ENCODE results near the gene ZFAND3. TPM values are rescaled to one million over a fixed set of nuclear protein-coding genes. Genes with fewer than 3 reads are reported as not detected.

ZFAND3 gene
- total and polyA plus RNA-seq, 8 donors = 65.9 to 125 (median 118) TPM

DNA sequence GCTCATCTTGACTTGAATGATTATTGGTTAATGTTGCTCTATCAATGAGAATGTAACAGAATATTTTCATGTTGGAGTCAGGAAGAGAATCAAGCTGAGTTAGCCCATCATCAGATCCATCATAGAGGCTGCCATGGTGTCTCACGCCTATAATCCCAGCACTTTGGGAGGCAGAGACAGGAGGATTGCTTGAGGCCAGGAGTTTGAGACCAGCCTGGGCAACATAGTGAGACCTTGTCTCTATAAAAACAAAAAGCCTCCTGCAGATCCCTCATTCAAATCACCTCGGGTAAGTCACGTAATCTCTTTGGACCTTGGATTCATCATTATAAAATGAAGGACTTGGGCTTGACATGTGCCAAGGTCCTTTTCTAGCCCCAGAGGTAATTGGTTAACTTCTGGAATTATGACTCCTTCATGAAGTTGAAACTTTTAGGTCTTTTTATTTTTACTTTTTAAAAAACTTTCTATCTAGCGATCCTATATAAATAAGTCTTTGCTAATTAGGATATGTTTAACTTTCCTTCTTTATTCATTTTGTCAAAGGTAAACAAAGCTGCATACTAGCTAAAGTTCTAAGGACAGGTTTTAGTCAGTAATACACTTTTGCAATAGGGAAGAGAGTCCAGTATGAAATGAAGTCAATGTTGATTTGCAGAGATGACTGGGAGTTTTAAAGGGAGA lies 110.9 kb downstream of the ZFAND3 start:
- Histone ChIP-seq H3K27ac (no peak overlapping the region), H3K27me3 (no peaks in the 10 kb centered on the region), H3K36me3 (no peaks in the 10 kb centered on the region), H3K9me3 (no peaks in the 10 kb centered on the region), H3K4me3 (no peak overlapping the region), H3K4me1 (peaks cover 0 to 5% of the 10 kb centered on the region in 2 donors)
- ATAC-seq = no peak
- DNase-seq = no peak
- no peak for TF ChIP-seq CTCF (IDR thresholded peaks at IDR 0.05)
- intact Hi-C loops (cut with DNase I) = no loop called here

GRCh38 chr6:37931066-37931465 lies 111.5 kb downstream of the ZFAND3 start:
- Histone ChIP-seq H3K27me3 (no peaks in the 10 kb centered on the region), H3K27ac (no peak overlapping the region), H3K9me3 (no peaks in the 10 kb centered on the region), H3K4me3 (no peak overlapping the region), H3K4me1 (peaks cover 0 to 8% of the 10 kb centered on the region in 2 donors), H3K36me3 (no peaks in the 10 kb centered on the region)
- intact Hi-C loops (cut with DNase I) = no loop called here
- DNase-seq (no peak), ATAC-seq (no peak)
- no peak for TF ChIP-seq CTCF (IDR thresholded peaks at IDR 0.05)

DNA sequence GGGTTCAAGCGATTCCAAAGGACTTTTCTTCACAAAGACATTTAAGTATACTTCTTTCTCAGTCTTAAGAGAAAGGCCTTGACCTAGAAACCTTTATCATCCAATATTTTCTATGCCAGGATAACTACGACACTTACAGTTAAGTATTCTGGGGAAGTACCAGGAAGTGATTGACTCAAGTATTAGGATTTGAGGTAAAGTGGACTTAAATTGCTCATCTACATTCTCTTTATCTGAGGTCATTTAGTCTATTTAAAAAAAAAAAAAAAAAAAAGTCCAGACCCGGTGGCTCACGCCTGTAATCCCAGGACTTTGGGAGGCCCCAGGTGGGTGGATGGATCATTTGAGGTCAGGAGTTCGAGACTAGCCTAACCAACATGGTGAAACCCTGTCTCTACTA lies 114.7 kb downstream of the ZFAND3 start:
- H3K36me3 ChIP-seq = no peaks in the 10 kb centered on the region
- H3K27ac ChIP-seq = no peak overlapping the region
- H3K4me3 ChIP-seq = no peak overlapping the region
- no peaks in the 10 kb centered on the region for H3K9me3 ChIP-seq
- ATAC-seq (no peak), DNase-seq (no peak)
- H3K4me1 ChIP-seq = peaks cover 0 to 20% of the 10 kb centered on the region in 2 donors
- no peak for TF ChIP-seq CTCF (IDR thresholded peaks at IDR 0.05)
- H3K27me3 ChIP-seq = no peaks in the 10 kb centered on the region
- intact Hi-C loops (cut with DNase I) = no loop called here

GRCh38 chr6:37936150-37936549 lies 116.6 kb downstream of the ZFAND3 start:
- no peak for TF ChIP-seq CTCF (IDR thresholded peaks at IDR 0.05)
- no peak for ATAC-seq
- no peaks in the 10 kb centered on the region for H3K27me3 ChIP-seq
- H3K27ac ChIP-seq = no peak overlapping the region
- peaks cover 0 to 30% of the 10 kb centered on the region in 2 donors for H3K4me1 ChIP-seq
- H3K4me3 ChIP-seq = no peak overlapping the region
- intact Hi-C loops (cut with DNase I) = no loop called here
- no peak for DNase-seq
- H3K9me3 ChIP-seq = no peaks in the 10 kb centered on the region
- no peaks in the 10 kb centered on the region for H3K36me3 ChIP-seq

GRCh38 chr6:37936906-37937305 lies 117.4 kb downstream of the ZFAND3 start:
- Histone ChIP-seq H3K27me3 (no peaks in the 10 kb centered on the region), H3K9me3 (no peaks in the 10 kb centered on the region), H3K36me3 (no peaks in the 10 kb centered on the region), H3K4me1 (peaks cover 0 to 32% of the 10 kb centered on the region in 2 donors), H3K27ac (no peak overlapping the region), H3K4me3 (no peak overlapping the region)
- no peak for TF ChIP-seq CTCF (IDR thresholded peaks at IDR 0.05)
- ATAC-seq = no peak
- intact Hi-C loops (cut with DNase I) = no loop called here
- DNase-seq = no peak
